ENCODE data around the gene PPARD.

- no peak for TF ChIP-seq CTCF (IDR thresholded peaks at IDR 0.05; ENCODE audit: poor library complexity, severe bottlenecking)
- no peak for TF ChIP-seq EP300 (conservative IDR thresholded peaks at IDR 0.05; ENCODE audit: poor library complexity, severe bottlenecking)
- no peak for TF ChIP-seq RAD21 (conservative IDR thresholded peaks at IDR 0.05)
Observed at GRCh38 chr6:35319346-35320030, 22.9 kb upstream of the PPARD start.

All from neural cell (in vitro differentiated cells).